ENCODE measurements around the gene TNFSF15. TPM values are rescaled to one million over a fixed set of nuclear protein-coding genes. Genes with fewer than 3 reads are reported as not detected.
A peak's percentile ranks its signal among the peaks of the same experiment; 100 is the strongest.

The TNFSF15 gene
- total and polyA plus RNA-seq, 2 of the 4 experiments (the other 2 are of a cell fraction) = 0.03 to 0.18 TPM

GRCh38 chr9:114813717-114814418 is 8.0 kb upstream of the TNFSF15 start:
- no peak overlapping the region for H3K14ac ChIP-seq (replicated peaks; ENCODE audit: low read depth, low read length)
- H3K56ac ChIP-seq (ENCODE audit: extremely low read depth, insufficient read depth, low read length) = no peak overlapping the region
- no peak overlapping the region for H2BK120ac ChIP-seq (ENCODE audit: low read depth, low read length)
- no peak overlapping the region for H3K18ac ChIP-seq (ENCODE audit: low read depth, low read length)
- ATAC-seq (ENCODE audit: low read depth) (no peak; the same call in 1 of the 2 replicates), DNase-seq (no peak)
- no peak overlapping the region for H4K5ac ChIP-seq (ENCODE audit: low read depth, low read length)
- no peak overlapping the region for H3K4ac ChIP-seq (ENCODE audit: low read depth, low read length)
- TF ChIP-seq CEBPB (IDR thresholded peaks at IDR 0.05; ENCODE audit: low read depth, low read length) = peak; percentile 74; the same call in 1 of the 2 replicates
- TF ChIP-seq, protein P1, sequence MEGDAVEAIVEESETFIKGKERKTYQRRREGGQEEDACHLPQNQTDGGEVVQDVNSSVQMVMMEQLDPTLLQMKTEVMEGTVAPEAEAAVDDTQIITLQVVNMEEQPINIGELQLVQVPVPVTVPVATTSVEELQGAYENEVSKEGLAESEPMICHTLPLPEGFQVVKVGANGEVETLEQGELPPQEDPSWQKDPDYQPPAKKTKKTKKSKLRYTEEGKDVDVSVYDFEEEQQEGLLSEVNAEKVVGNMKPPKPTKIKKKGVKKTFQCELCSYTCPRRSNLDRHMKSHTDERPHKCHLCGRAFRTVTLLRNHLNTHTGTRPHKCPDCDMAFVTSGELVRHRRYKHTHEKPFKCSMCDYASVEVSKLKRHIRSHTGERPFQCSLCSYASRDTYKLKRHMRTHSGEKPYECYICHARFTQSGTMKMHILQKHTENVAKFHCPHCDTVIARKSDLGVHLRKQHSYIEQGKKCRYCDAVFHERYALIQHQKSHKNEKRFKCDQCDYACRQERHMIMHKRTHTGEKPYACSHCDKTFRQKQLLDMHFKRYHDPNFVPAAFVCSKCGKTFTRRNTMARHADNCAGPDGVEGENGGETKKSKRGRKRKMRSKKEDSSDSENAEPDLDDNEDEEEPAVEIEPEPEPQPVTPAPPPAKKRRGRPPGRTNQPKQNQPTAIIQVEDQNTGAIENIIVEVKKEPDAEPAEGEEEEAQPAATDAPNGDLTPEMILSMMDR (conservative IDR thresholded peaks at IDR 0.05; ENCODE audit: low read depth, low read length) = no peak
- WGBS, 2 experiments (ENCODE audit: extremely low coverage in 2 of 2, insufficient read length in 1 of 2) = no CpG with 5 or more reads among the region's 5 CpGs
- intact Hi-C loops (cut with micrococcal nuclease) = no loop called here
- no peak overlapping the region for H2AK5ac ChIP-seq (ENCODE audit: low read depth, low read length)
- no peaks in the 10 kb centered on the region for H3K36me3 ChIP-seq (ENCODE audit: control insufficient read depth, insufficient read depth, low read length)
- no peaks in the 10 kb centered on the region for H3K4me1 ChIP-seq (ENCODE audit: control insufficient read depth, insufficient read depth, low read length)
- H3K4me3 ChIP-seq (ENCODE audit: insufficient read depth, low read depth, low read length) = no peak overlapping the region
- H2AK9ac ChIP-seq (replicated peaks; ENCODE audit: low read depth, low read length, poor library complexity) = no peak overlapping the region
- H3K9me1 ChIP-seq (ENCODE audit: insufficient read depth, low read length) = no peaks in the 10 kb centered on the region
- ChIA-PET CTCF (no interaction called here), POLR2A (ENCODE audit: unreplicated experiment) (no interaction called here)
- dilution Hi-C loops (cut with HindIII; ENCODE audit: low sequenced_read_pairs, unreplicated experiment) = no loop called here
- H2BK15ac ChIP-seq (ENCODE audit: low read depth, low read length) = no peak overlapping the region
- H4K91ac ChIP-seq (ENCODE audit: insufficient read depth, low read depth, low read length) = no peak overlapping the region
- no TSS peak for BruUV-seq (replicated peaks)
- H3K23ac ChIP-seq (ENCODE audit: low read depth, low read length) = no peak overlapping the region
- no peak overlapping the region for H2BK5ac ChIP-seq (ENCODE audit: low read depth, low read length, poor library complexity, severe bottlenecking)
- no peak overlapping the region for H2AFZ ChIP-seq (replicated peaks; ENCODE audit: low read length, poor library complexity)
- no peaks in the 10 kb centered on the region for H3K79me1 ChIP-seq (ENCODE audit: low read depth in 1 of 2, low read length in 2 of 2)
- peaks cover 3% of the 10 kb centered on the region; the same call in 1 of the 2 replicates for H3K9me3 ChIP-seq (ENCODE audit: control insufficient read depth, insufficient read depth, low read length)
- no peaks in the 10 kb centered on the region for H4K20me1 ChIP-seq (ENCODE audit: insufficient read depth, low read length)
- H3K9ac ChIP-seq (ENCODE audit: low read depth, low read length) = no peak overlapping the region
- H2BK20ac ChIP-seq (ENCODE audit: low read depth, low read length) = no peak overlapping the region
- H4K8ac ChIP-seq (ENCODE audit: low read depth in 2 of 2, low read length in 2 of 2) = no peak overlapping the region
- H3K27ac ChIP-seq (ENCODE audit: insufficient read depth, low read length) = no peak overlapping the region
- in situ Hi-C loops (cut with MboI; ENCODE audit: low sequenced_read_pairs) = no loop called here
- peaks cover 21% of the 10 kb centered on the region for H3K27me3 ChIP-seq (ENCODE audit: control insufficient read depth, insufficient read depth, low read length)
- no peak overlapping the region for H3K4me2 ChIP-seq (ENCODE audit: low read depth, low read length)

Data from IMR-90 (cell line).